NCI-H128 (cell line): ENCODE measurements around the gene PRKCB.

Experiments
- DNase-seq: peaks from one replicate; lab custom pipeline; 2025; ENCODE audit not compliant: unreplicated experiment; lab: John Stamatoyannopoulos, UW

Gene PRKCB

GRCh38 chr16:23836078-23836403, 258 bp downstream of the PRKCB start:
- no peak for DNase-seq

- DNase-seq = no peak
These were observed 875 bp downstream of the PRKCB start for GRCh38 chr16:23836404-23837311.

- no peak for DNase-seq
These were observed 1.9 kb downstream of the PRKCB start for GRCh38 chr16:23837553-23838308.

GRCh38 chr16:23838485-23839142, 2.8 kb downstream of the PRKCB start:
- no peak for DNase-seq

- no peak for DNase-seq
These were observed 4.5 kb downstream of the PRKCB start for GRCh38 chr16:23840310-23840709.

- no peak for DNase-seq
These were observed 6.4 kb downstream of the PRKCB start for GRCh38 chr16:23842137-23842600.

GRCh38 chr16:23843143-23843542, 7.4 kb downstream of the PRKCB start:
- DNase-seq = no peak

- DNase-seq = no peak
These were observed 11.5 kb downstream of the PRKCB start for GRCh38 chr16:23847251-23847650.

GRCh38 chr16:23847948-23848347, 12.2 kb downstream of the PRKCB start:
- no peak for DNase-seq

GRCh38 chr16:23848958-23849357, 13.2 kb downstream of the PRKCB start:
- DNase-seq = no peak

- DNase-seq = no peak
These were observed 17.2 kb downstream of the PRKCB start for GRCh38 chr16:23852794-23853562.

GRCh38 chr16:23855010-23855409, 19.2 kb downstream of the PRKCB start:
- DNase-seq = no peak

- no peak for DNase-seq
These were observed 20.5 kb downstream of the PRKCB start for GRCh38 chr16:23856251-23856709.

- no peak for DNase-seq
These were observed 21.6 kb downstream of the PRKCB start for GRCh38 chr16:23857256-23857880.

GRCh38 chr16:23857881-23858269, 22.1 kb downstream of the PRKCB start:
- DNase-seq = no peak

- no peak for DNase-seq
These were observed 22.8 kb downstream of the PRKCB start for GRCh38 chr16:23858542-23858941.

GRCh38 chr16:23859713-23860269, 24.0 kb downstream of the PRKCB start:
- no peak for DNase-seq

- DNase-seq = no peak
These were observed 26.1 kb downstream of the PRKCB start for GRCh38 chr16:23861874-23862273.

- DNase-seq = no peak
These were observed 26.8 kb downstream of the PRKCB start for GRCh38 chr16:23862556-23862955.
